Ascending aorta (tissue), 2 donors: ENCODE results near the gene NDUFB8. TPM values are rescaled to one million over a fixed set of nuclear protein-coding genes. Genes with fewer than 3 reads are reported as not detected.

Source experiments
- DNase-seq, 2 donors: peaks; one replicate each; pipeline ENCODE4 v3.0.0-alpha.2; 2019; ENCODE audit warnings: low spot score in 2 of 2
- H3K27ac ChIP-seq, 2 donors: fragments of 200-600 bp; sonication (generic); one replicate each; pipeline ENCODE4 v1.5.1; 2016 to 2017; ENCODE audit warnings: mild to moderate bottlenecking in 1 of 2
- H3K27me3 ChIP-seq: fragments of 200-600 bp; sonication (generic); one replicate; pipeline ENCODE4 v1.5.1; 2017
- H3K36me3 ChIP-seq, 2 donors: fragments of 200-600 bp; sonication (generic); one replicate each; pipeline ENCODE4 v1.5.1; 2016
- H3K4me1 ChIP-seq, 2 donors: fragments of 200-600 bp; sonication (generic); one replicate each; pipeline ENCODE4 v1.5.1; 2016 to 2017; ENCODE audit warnings: mild to moderate bottlenecking in 1 of 2
- H3K4me3 ChIP-seq, 2 donors: fragments of 200-600 bp; sonication (generic); one replicate each; pipeline ENCODE4 v1.5.1; 2016 to 2017; ENCODE audit warnings: mild to moderate bottlenecking in 1 of 2
- H3K9me3 ChIP-seq, 2 donors: fragments of 200-600 bp; sonication (generic); one replicate each; pipeline ENCODE4 v1.5.1; 2016
- intact Hi-C: fragments of 100-400 bp; cut with DNase I; formaldehyde crosslinking; loops from one replicate; pipeline ENCODE4 v1.15.1; 2023
- total RNA-seq: library from RNA; depleted of rRNA; stranded (reverse); fragments of >200 nt; gene quantifications from one replicate; pipeline ENCODE4 v1.1.0, GENCODE V29; 2016
- TF ChIP-seq, protein P1 (sequence below), 3 experiments: fragments of 200-600 bp in 2 of 3; fragments of 450-650 bp in 1 of 3; sonication (generic) in 2 of 3; IDR thresholded peaks; one replicate each; pipeline ENCODE4 v1.5.1; 2016 to 2019; ENCODE audit warnings: antibody characterized with exemption in 3 of 3, mild to moderate bottlenecking in 1 of 3, moderate library complexity in 1 of 3

NDUFB8 gene
- total RNA-seq, 1 donor from 2014 or later = 71.1 TPM

- Histone ChIP-seq H3K4me3 (no peak overlapping the region), H3K27ac (no peak overlapping the region), H3K27me3 (no peaks in the 10 kb centered on the region), H3K9me3 (no peaks in the 10 kb centered on the region), H3K36me3 (peaks cover 19 to 50% of the 10 kb centered on the region in 2 donors), H3K4me1 (no peaks in the 10 kb centered on the region)
- intact Hi-C loops = no loop called here
- TF ChIP-seq, protein P1, sequence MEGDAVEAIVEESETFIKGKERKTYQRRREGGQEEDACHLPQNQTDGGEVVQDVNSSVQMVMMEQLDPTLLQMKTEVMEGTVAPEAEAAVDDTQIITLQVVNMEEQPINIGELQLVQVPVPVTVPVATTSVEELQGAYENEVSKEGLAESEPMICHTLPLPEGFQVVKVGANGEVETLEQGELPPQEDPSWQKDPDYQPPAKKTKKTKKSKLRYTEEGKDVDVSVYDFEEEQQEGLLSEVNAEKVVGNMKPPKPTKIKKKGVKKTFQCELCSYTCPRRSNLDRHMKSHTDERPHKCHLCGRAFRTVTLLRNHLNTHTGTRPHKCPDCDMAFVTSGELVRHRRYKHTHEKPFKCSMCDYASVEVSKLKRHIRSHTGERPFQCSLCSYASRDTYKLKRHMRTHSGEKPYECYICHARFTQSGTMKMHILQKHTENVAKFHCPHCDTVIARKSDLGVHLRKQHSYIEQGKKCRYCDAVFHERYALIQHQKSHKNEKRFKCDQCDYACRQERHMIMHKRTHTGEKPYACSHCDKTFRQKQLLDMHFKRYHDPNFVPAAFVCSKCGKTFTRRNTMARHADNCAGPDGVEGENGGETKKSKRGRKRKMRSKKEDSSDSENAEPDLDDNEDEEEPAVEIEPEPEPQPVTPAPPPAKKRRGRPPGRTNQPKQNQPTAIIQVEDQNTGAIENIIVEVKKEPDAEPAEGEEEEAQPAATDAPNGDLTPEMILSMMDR (IDR thresholded peaks at IDR 0.05) = no peak
- no peak for DNase-seq
These were observed 28.2 kb downstream of the NDUFB8 start for GRCh38 chr10:100501423-100501822.

DNA sequence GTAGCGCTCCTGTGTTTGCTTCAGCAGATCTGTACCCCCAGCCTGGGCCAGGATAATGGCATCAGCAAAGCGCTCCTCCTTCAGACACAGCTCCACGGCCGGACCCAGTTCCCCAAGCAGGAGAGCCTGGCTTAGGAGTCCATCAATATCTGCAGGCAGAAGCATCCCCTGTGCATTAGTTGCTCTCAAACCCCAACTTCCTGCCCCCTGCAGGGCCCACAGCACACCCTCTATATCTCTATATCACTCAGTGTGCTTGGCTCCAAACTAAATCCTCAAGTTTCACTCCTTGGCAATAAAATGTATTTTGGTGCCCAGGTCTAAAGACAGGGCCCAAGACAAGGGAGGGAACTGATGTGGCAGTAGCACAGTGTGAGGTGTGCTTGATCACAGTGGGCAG is 31.6 kb downstream of the NDUFB8 start:
- H3K27me3 ChIP-seq = no peaks in the 10 kb centered on the region
- no peak for DNase-seq
- intact Hi-C loops = no loop called here
- TF ChIP-seq, protein P1 (IDR thresholded peaks at IDR 0.05) = no peak
- no peaks in the 10 kb centered on the region for H3K4me1 ChIP-seq
- H3K27ac ChIP-seq = no peak overlapping the region
- H3K9me3 ChIP-seq = no peaks in the 10 kb centered on the region
- no peak overlapping the region for H3K4me3 ChIP-seq
- peaks cover 10 to 57% of the 10 kb centered on the region in 2 donors for H3K36me3 ChIP-seq

- TF ChIP-seq, protein P1 (IDR thresholded peaks at IDR 0.05) = no peak
- peaks cover 10 to 57% of the 10 kb centered on the region in 2 donors for H3K36me3 ChIP-seq
- H3K9me3 ChIP-seq = no peaks in the 10 kb centered on the region
- H3K4me1 ChIP-seq = no peaks in the 10 kb centered on the region
- H3K27ac ChIP-seq = no peak overlapping the region
- intact Hi-C loops = no loop called here
- H3K4me3 ChIP-seq = no peak overlapping the region
- no peak for DNase-seq
- H3K27me3 ChIP-seq = no peaks in the 10 kb centered on the region
These were observed 33.1 kb downstream of the NDUFB8 start for GRCh38 chr10:100496567-100496966.

GRCh38 chr10:100490531-100490930 is 39.1 kb downstream of the NDUFB8 start:
- H3K36me3 ChIP-seq = peaks cover 23 to 41% of the 10 kb centered on the region in 2 donors
- TF ChIP-seq, protein P1 (IDR thresholded peaks at IDR 0.05) = no peak

DNA sequence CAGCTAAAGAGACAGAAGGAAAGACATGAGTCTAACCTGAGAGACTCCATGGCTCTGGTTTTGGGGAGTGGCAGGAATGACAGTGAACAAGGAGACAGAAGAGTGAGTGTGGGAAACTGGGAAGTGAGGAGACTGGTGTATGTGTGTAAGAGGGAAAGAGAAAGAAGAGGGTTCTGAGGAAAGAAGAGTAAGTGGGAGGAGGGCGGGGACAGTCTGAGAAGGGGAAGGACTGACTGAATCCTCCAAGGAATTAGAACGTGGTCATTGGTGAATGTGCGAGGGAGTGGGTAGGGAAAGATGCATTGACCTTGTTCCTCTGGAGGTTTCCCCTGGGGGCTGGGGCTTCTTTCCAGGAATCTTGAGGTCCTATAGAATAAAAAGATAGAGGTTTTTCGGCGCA is 40.3 kb downstream of the NDUFB8 start:
- no peak overlapping the region for H3K27ac ChIP-seq
- TF ChIP-seq, protein P1 (IDR thresholded peaks at IDR 0.05) = no peak
- H3K36me3 ChIP-seq = peaks cover 23 to 35% of the 10 kb centered on the region in 2 donors
- no peaks in the 10 kb centered on the region for H3K9me3 ChIP-seq
- H3K27me3 ChIP-seq = no peaks in the 10 kb centered on the region
- no peaks in the 10 kb centered on the region for H3K4me1 ChIP-seq
- intact Hi-C loops = no loop called here
- DNase-seq = no peak
- H3K4me3 ChIP-seq = no peak overlapping the region

More at GRCh38 chr10:100490531-100490930, 39.1 kb downstream of the NDUFB8 start:
- no peak overlapping the region for H3K4me3 ChIP-seq
- no peak for DNase-seq
- no peaks in the 10 kb centered on the region for H3K27me3 ChIP-seq
- H3K9me3 ChIP-seq = no peaks in the 10 kb centered on the region
- intact Hi-C loops = no loop called here
- no peak overlapping the region for H3K27ac ChIP-seq
- H3K4me1 ChIP-seq = no peaks in the 10 kb centered on the region

GRCh38 chr10:100487529-100487928 is 42.1 kb downstream of the NDUFB8 start:
- Histone ChIP-seq H3K27me3 (no peaks in the 10 kb centered on the region), H3K9me3 (no peaks in the 10 kb centered on the region), H3K27ac (no peak overlapping the region), H3K4me3 (no peak overlapping the region), H3K36me3 (peaks cover 23 to 35% of the 10 kb centered on the region in 2 donors), H3K4me1 (peaks cover 0 to 5% of the 10 kb centered on the region in 2 donors)
- TF ChIP-seq, protein P1 (IDR thresholded peaks at IDR 0.05) = no peak
- no peak for DNase-seq
- intact Hi-C loops = no loop called here
